GM21515 (cell line): ENCODE results near the gene GET3.
"Not testable (repeated sequence)": the region's sequence is repeated elsewhere in the genome, so short reads cannot be mapped to it uniquely, and the experiment has no call there.

Source experiments
- ATAC-seq: cut with Tn5 transposase; IDR thresholded peaks from one replicate; pipeline ENCODE4 v1.9.1; 2021; ENCODE audit not compliant: unreplicated experiment

The GET3 gene

DNA sequence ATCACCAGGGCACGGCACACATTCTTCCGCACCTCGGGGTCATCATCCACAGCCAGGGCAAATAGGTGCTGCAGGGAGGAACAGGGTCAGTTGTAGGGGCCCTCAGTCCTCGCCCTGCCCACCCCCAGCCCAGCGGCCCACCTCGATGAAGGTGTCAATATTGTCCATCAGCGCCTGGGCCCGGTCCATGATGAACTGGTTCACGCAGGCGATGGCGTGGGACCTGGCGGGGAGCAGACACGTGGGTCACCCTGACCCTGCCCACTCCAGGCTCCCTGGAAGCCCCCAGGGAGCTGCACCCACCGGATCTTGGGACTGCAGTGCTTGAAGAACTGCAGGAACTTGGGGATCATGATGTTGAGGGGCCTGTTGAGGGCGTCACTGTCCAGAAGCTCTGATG is 22.2 kb upstream of the GET3 start:
- no peak for ATAC-seq

DNA sequence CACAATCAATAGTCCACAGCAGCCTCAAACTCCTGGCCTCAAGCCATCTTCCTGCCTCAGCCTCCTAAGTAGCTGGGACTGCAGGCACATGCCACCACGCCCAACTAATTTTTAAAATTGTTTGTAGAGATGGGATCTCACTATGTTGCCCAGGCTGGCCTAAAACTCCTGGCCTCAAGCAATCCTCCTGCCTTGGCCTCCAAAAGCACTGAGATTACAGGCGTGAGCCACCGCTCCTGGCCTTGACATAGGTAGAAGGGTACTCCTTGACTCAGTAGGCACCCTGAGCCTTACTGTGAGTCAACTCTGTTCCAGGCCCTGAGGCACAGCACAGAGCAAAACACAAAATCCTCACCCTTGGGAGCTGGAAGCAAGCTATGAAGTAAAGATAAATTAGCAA is 21.4 kb upstream of the GET3 start:
- ATAC-seq = no peak

DNA sequence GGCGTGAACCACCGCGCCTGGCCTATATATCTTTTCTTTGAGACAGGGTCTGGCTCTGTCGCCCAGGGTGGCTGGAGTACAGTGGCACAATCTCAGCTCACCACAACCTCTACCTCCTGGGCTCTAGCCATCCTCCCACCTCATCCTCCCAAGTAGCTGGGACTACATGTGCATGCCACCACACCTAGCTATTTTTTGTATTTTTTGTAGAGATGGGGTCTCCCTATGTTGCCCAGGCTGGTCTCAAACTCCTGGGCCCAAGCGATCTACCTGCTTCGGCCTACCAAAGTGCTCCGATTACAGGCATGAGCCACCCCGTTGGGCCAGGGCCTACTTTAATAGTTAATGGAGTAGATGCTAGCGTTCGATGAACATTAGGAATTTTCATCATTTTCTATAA is 17.0 kb upstream of the GET3 start:
- no peak for ATAC-seq

DNA sequence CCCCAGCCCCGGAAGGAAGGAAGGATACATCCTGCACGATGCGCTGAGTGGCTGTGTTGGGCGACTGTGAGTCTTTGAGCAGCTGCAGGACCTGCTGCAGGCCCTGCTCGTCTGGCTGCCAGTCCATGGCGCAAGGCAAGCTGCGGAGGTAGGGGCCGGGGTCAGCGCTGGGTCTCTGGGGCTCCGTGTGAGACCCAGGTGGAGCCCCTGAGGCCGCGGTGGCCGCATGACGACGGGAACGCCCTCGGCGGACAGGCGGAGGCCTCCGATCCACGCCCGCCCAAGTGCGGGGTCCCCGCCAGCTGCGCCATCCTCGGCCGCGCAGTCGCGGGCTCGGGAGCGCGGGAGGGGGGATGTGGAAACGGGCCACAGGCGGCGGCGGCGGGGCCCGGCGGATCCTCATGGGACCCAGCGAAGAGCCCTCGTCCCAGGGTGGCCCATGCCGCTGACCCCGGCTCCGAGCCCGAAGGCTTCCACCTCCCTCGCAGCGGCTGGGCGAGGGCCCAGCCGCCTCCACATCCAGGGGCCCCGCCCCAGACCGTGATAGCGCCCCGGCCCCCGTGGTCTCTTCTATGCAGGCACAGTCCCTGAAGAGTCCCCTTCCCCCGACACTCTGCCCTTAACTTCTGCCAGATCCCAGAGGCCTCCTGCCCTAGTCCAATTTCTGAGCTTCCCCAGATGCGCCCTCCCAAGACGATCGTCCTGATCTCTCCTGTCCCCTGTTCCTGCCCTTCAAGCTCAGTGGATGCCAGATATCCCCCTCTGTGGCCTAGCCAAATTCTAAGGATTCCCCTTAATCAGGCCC is 16.2 kb upstream of the GET3 start:
- ATAC-seq = no peak

DNA sequence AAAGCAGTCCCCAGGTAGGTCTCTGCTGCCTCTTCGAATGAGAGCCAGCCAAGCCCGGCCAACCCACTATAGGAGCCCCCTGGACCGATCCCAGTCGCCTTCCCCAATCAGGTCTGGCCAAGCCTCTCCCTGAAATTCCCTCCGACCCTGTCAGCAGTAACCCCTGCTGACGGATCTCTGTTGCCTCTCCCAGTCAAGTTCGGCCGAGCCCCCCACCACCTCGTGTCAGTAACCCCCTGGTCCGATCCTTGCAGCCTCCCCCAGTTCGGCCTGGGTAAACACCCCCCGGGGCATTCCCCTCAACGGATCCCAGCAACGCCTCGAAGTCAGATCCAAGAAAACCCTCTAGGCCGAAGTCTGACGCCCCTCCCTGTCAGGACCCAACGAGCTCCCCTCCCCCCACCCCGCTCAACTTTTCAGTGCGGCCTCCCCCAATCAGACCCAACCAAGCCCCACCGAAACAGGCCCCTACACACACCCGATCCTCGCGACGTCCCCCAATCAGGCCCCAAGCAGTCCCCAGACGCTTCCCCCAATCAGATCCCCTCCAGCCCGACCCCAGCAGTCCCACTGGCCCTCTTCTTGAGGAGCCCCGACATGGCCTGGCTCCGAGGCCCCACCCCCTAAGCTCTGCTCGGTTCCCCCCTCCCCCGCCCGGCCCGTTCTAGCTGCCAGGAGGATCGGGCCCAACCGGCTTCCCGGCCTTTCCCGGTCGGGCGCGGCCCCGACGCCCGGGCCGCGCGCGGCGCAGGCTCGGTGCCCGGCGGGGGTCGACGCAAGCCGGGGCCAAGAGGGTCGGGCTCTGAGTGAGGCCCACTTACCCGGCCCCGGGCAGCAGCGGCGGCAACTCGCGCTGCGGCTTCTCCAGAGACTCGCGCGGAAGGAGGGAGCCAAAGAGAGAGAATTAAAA is 15.4 kb upstream of the GET3 start:
- peak; percentile 29 for ATAC-seq

DNA sequence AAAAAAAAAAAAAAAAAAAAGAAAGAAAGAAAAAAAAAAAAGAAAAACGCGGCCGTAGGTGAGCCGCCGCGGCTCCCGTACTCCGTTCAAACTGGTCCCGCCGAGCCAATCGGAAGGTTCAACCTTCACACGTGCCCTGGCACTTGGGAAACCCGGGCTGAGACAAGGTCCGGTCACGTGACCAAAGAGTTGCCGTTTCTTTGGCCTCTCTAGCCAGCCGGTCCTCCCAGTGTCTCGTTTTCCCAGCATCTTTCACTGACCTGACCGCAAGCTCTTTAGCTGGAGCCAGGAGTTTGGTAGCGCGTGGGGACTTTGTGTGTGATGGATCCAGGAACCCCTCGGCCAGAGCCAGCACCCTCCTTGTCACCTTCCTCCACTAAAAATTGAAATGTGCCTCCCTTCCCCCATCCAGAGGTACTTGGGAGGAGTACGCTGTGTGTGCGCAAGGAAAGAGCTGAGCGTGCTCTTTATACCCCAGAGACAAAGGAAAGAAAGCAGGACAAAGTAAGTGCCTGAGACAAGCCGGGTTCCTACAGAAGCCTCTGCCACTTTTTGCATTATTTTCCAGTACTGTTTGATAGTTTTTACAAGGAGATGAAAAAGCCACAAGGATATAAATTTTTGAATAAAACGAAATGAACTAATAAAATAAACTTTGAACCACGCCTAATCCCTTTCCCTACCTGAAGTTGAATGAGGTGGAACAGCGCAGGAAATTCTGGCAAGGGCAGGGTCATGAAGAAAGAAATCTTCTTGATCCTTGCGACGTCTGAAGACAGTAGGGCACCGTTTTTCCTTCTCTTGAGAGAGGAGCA is 14.5 kb upstream of the GET3 start:
- peak; percentile 69 for ATAC-seq

DNA sequence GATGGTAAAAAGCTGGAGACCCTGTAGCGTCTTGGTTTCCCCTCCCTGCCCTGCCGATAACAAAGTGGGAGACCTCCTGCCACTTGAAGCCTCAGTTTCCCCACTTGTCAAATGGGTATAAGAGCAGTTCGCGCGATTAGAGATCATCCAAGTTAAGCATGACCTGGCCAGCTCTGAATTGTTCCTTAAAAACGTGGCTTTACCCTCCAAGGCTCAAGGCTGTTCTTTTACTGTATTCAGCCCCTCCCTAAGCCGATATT is 14.0 kb upstream of the GET3 start:
- no peak for ATAC-seq

DNA sequence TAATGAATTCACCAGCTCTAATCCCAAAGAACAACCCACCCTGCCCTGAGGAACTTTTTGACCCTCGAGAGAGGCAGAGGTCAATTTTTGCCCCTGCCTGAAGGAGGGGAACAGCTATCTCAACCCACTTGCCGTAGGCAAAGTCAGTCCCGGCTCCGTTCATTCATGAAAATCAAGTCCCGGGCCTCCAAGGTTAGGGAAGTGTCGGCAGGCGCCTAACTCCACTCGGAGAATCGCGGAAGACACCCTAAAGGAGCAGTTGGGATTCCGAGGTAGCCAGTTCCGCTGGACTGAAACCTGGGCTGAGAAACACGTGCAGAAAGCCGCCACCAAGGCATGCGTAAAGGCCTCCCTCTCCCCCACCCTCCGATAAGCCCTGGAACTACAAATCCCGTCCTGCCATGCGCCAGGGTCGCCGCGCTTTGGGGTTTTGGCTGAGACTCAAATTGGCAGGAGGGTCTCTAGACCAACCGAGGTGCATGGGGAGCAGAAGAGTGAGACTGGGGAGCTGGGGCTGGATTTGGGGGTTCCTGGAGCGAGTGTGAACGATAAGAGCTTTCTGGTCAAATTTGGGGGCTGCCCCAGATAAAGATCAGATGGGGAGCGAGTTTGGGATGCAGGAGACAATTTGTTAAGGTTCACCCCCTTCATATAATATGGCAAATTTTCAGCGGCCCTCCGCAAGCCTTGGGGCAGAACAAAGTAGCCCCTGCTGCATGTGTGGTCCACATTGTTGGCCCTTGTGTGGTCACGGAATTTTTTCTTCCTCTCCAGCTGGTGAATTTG is 13.5 kb upstream of the GET3 start, which contains the start of gene TNPO2:
Gene TNPO2 (minus strand): TSS at position 292 of the 786 bp plus-strand sequence. CDS start 2,955 bp downstream, outside the sequence.
- ATAC-seq = no peak

DNA sequence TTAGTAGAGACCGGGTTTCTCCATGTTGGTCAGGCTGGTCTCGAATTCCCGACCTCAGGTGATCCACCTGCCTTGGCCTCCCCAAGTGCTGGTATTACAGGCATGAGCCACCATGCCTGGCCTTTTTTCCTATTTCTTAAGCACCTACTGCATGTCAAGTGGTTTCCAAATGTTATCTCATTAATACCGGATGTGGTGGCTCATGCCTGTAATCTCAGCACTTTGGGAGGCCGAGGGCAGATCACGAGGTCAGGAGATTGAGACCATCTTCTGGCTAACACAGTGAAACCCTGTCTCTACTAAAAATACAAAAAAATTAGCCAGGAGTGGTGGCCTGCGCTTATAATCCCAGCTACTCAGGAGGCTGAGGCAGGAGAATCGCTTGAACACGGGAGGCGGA is 11.7 kb upstream of the GET3 start:
- not testable (repeated sequence) for ATAC-seq

DNA sequence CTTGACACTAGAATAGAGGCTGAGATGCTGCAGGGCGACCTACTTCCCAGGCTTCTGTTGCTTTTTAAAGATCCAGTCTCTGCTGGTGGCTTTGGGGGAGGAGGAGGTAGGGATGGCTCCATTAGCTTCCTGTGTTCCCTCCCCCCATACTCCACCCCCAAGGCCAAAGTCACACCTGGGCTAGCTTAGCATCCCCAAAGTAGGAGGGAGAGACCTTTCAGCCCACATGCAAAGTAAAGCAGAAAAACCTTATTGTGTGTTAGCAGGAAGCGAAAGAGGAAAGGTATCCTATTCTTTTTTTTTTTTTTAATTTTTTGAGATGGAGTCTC is 10.3 kb upstream of the GET3 start:
- no peak for ATAC-seq

DNA sequence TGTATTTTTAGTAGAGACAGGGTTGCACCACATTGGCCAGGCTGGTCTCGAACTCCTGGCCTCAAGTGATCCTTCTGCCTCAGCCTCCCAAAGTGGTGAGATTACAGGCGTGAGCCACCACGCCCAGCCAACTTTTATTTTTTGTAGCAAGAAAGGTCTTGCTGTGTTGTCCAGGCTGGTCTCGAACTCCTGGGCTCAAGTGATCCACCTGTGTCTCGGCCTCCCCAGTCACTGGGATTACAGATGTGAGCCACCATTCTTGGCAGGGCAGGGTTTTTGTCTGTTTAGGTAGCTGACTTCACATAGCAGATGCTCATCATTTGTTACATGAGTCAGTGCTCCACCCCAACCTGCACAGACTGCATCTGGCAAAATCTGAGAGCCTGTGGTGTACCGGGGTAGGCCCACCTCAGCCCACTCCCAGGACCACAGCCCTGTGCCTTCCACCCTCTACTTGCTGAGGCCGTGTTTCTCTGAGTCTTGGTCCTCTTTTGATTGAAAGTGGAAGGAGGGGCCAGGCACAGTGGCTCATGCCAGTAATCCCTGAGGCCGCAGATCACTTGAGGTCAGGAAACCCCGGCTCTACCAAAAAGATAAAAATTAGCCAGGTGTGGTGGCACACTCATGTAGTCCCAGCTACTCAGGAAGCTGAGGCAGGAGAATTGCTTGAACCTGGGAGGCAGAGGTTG is 9.4 kb upstream of the GET3 start:
- ATAC-seq = no peak

DNA sequence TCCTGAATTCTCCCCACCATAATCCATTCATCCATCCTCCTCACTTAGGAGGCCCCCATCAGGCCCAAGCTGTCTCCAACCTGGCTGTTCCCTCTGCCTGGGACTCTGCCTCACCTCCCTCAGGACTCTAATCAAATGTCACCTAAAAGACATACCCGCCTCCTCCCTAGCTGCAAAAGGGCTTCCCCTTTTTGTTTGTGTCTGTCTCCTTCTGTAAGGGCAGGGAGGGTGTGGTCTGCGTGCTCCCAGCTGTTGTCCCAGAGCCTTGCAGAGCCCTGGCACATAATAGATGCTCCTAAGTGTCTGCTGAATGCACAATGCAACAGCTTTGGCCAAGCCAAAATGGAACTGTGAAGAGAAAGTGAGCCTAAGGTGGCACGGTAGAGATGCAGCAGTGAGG is 7.2 kb upstream of the GET3 start:
- no peak for ATAC-seq

DNA sequence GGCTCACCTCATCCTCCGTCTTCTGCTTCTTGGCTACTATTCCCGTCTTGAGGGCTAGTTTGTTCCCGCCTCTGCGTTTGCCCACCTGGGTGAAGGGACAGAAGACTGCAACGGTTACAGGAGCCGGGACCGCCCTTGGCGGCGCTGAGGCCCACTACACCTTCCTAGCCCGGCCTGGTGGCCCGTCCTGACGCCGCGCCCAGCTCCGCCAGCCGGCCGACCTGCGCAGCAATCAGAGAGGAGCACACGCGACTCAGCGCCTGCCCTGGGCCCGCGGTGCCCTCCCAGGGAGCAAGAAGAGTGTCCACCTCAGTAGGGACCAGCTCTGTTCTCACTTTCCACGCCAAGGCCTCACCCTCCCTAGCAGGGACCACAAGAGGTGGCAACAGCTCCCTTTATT is 6.0 kb upstream of the GET3 start:
- no peak for ATAC-seq

DNA sequence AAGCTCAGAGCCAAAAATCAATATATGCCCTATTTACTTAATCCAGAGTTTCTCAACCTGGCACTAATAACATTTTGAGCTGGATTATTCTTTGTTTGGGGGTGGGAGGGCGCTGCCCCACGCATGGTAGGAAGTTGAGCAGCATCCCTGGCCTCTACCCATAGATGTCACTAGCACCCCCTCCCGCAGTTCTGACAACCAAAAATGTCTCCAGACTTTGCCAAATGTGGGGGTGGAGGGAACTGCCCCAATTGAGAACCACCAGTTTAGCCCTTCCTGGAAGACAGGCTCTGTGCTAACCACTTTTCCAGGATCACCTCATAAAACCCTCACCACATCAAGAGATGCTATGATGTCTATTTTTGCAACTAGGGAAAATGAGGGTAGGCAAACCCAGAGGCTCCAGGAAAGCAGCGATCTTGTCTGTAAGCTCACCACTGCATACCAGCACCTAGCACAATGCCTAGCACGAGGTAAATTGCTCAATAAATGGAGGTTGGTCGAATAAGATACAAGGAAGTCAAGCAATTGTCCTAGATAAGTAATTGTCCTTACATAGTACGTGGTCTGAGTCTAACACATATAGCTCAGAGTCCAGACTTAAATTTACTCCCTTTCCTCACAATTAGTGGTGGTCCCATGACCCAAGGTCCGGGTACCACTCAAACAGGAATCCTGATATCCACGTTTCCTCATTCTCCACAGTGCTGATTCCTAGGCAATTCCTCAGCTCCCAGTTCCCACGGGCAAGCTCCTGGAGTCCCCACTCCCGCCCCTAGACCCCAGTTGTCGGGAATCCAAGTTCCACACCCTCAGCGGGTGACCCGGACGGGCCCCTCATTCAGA is 3.7 kb upstream of the GET3 start:
- no peak for ATAC-seq

DNA sequence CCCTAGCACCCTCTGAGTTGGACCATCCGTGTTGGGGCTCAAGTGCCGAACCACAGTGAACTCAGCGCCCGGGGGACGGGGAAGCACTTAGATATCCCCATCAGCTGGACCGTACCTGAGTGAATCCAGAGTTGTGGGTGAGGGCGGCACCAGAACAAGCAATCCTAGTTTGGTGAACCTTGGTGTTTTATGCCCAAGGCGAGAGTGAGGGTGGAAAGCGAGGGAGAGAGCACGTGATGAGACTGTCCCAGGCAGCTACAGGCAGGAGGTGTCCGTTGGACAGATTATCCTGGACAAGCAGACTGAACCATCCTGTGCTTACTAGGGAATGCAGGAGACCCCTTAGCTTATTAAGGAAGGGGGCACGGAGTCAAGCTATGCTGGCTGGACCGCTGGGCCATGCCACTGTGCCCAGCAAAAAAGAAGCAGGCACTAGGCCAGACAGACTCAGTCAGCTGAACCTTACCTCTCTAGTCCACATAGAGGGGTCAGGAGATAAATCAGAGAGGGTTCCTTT is 596 bp downstream of the GET3 start:
- ATAC-seq = no peak

DNA sequence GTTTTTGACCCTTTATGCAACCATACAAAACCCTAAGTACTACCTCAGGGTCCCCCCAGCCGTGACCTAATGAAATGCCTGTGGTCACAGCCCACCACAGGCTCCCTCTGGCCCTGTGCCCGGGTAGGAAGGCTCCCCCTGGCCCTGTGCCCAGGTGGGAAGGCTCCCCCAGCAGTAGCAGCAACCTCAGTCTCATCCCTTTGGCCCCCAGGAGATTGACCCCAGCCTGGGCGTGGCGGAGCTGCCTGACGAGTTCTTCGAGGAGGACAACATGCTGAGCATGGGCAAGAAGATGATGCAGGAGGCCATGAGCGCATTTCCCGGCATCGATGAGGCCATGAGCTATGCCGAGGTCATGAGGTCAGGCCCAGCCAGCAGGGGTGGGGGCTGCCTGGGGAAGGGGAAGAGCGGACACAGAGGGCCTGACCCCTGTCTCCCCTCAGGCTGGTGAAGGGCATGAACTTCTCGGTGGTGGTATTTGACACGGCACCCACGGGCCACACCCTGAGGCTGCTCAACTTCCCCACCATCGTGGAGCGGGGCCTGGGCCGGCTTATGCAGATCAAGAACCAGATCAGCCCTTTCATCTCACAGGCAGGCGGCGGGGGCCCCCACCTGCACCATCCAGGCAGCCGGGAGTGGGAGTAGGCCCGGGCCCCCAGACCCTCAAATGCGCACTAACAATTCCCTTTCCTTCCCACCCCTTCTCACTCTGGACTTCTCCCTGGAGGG is 8.0 kb downstream of the GET3 start:
- no peak for ATAC-seq

DNA sequence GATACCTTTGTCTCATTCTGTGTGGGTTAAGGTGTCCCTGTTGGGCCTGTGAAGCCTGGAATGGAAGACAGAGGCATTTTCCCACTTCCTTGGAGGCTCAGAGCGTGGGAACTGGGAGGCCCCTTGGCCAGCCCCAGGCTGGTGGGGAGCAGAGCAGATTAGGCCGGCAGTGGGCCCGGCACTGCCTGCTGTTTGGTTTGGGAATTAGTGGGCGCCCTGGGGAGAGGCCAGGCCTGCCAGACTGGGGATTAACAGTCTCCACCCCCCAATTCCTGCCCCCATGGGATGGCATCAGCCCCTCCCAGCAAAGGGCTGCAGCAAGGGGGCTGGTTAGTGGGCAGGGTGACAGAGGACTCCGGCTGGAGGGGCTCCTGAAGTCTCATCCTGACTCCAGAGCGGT is 11.2 kb downstream of the GET3 start:
- no peak for ATAC-seq

DNA sequence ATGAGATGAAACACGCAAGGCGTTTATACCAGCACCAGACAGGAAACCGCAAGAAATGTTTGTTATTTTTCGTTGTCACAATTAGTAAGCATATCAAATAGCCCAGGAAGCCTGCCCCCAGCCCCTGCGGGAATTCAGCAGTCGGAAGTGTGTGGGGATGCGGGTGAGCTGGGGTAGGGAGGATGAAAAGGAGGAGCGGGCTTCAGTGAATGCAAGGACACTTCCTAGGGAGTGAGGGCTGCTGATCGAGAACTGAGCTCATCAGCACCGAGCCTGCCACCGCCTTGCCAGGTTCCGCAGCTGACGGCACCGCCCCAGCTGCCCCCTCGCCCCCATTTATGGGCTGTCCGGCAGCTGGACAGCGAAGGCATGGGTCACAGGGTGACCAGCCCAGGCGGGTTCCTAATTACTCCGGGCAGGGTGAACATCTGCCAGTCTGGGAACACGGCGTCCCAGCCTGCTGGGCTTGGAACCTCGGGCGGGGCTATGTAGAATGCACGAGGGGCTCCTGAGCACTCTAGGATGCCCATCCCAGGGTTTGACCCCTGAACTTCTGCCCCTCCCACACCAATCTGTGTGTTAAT is 12.7 kb downstream of the GET3 start:
- ATAC-seq = no peak
